HG03575 (cell line): ENCODE results near the gene THTPA.
"Not testable (repeated sequence)": the region's sequence is repeated elsewhere in the genome, so short reads cannot be mapped to it uniquely, and the experiment has no call there.

Experiments
- ATAC-seq: cut with Tn5 transposase; IDR thresholded peaks from one replicate; pipeline ENCODE4 v1.9.1; 2021; ENCODE audit not compliant: unreplicated experiment, insufficient number of reproducible peaks, low FRiP score; ENCODE audit errors: extremely low read depth

Gene THTPA

DNA sequence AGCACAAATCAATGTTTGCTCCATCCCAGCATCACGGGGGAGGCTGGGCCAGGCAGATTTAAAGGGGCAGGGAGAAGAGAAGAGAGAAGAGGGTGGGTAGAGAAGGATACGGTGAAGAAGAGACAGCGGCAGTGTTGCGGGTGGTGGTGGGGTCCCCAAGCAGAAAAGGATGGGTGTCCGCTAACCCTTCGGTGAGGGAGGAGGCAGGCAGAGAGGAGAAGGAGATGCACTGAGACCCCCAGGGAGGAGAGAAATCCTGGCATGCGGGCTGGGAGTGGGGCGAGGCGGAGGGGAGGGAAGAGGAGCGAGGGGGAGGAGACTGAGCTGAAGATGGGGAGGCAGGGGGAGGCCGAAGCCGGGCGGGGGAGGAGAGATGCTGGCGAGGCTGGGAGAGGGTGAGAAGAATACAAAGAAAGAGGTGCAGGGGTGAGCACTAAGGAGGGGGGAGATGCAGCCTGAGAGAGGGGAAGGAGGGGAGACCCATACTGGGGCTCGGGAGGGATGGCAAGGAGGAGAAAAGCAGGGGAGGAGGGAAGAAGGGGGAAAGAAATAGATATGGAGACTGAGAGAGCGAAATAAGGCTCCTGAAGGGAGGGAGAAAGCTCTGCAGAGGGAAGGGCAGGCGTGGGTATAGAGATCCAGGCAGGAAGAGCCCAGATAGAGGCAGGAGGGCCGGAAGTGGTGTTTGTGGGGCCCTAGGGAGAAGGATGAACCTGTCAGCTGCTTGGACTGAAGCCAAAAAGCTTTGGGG, 22.7 kb downstream of the THTPA start, which contains the start of gene JPH4:
Gene JPH4, minus strand, starts transcription at position 231 of the 751 bp plus-strand sequence. CDS start 1,337 bp downstream, outside the sequence.
- ATAC-seq: no peak

DNA sequence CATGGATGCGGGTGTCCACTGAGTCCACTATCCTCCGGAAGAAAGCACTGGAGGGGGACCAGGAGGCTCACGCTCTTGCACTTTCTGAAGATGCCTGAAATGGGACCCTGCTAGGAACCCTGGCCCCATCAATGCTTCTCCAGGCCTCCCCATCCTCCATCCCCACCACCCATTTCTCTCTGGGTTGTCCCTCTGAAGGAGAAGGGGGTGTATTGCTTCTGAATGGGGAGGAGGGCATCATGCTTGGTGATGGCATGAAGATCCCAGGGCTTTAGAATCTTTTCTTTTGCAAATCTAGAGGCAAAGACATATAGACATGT, 23.2 kb downstream of the THTPA start:
- ATAC-seq: no peak

DNA sequence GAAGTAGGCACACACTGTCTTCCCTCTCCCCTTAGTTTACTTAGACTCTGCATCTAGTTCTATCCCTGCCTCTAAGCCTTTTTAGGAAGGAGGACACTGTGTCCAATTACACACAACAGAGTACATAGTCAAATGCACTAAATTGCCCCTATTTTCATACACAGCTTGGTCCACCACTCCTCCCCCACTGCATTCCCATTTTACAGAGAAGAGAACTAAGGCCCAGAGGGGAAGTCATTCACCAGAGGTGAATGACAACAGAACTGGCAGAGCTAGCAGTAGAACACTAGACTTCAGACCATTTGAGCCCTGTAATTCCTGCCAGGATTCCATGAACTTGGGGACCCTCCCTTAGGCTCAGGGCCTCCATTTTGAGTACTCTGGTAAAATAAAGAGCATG, 23.7 kb downstream of the THTPA start:
- no peak for ATAC-seq

DNA sequence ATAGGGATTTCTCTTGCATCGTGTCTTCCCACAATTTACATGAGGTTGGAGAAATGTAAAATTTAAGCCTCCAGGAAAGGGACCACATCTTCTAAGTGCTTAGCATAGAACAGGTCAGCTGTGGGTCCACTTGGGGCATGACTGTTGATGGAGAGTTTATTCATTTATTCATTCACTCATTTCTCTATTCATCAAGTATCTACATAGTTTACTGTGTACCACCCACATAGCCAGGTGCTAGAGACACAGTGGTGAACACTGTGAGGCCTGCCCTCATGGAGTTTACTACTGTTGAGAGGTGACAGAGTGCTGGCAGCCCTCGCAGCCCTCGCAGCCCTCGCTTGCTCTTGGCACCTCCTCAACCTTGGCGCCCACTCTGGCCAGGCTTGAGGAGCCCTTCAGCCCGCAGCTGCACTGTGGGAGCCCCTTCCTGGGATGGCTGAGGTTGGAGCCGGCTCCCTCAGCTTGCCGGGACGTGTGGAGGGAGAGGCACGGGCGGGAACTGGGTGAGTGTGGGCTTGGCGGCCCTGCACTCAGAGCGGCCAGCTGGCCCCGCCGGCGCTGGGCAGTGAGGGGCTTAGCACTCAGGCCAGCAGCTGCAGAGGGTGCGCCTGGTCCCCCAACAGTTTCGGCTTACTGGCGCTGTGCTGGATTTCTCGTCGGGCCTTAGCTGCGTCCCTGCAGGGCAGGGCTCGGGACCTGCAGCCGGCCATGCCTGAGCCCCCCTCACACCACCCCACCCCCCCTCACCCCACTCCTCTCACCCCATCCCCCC, 24.3 kb downstream of the THTPA start:
- no peak for ATAC-seq

DNA sequence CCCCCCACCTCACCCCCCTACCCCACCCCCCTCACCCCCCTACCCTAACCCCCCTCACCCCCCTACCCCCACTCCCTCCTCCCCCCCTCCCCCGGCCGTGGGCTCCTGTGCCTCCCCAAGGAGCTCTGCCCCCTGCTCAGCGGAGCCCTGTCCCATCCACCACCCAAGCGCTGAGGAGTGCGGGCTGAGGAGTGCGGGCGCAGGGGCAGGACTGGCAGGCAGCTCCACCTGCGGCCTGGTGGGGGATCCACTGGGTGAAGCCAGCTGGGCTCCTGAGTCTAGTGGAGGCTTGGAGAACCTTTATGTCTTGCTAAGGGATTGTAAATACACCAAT, 24.8 kb downstream of the THTPA start:
- no peak for ATAC-seq

DNA sequence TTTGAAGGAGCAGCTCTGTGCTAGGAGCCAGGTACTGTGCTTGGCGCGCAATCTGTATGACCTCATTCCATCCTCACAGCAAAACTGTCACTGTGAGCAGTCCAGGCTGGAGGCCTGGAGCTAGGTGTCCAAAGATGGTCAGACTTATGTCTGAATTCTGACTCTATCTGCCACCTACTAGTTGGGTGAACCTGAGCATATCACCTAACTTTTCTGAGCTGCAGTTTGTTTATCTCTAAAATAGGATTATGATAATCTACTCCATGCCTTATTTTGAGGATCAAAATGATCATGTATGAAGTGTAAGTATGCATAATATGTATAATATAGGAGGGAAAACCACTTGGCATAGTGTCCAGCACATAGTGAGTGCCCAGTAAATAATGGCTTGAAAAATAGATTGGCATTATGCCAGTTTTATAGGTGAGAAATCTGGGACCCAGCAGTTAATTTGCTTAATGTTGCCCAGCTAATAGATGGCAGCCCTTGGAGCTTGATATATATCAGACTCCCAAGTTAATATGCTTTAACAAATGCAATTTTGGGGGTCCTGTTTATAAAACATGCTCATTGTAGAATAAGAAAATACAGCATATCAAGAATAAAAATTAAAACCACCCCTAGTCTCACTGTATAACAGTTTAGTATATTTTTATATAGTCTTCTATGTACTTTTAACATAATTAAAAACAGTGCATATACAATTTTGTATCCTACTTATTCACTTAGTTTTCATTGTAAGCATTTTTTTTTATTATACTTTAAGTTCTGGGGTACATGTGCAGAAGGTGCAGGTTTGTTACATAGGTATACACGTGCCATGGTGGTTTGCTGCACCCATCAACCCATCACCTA, 27.1 kb downstream of the THTPA start:
- ATAC-seq: no peak

DNA sequence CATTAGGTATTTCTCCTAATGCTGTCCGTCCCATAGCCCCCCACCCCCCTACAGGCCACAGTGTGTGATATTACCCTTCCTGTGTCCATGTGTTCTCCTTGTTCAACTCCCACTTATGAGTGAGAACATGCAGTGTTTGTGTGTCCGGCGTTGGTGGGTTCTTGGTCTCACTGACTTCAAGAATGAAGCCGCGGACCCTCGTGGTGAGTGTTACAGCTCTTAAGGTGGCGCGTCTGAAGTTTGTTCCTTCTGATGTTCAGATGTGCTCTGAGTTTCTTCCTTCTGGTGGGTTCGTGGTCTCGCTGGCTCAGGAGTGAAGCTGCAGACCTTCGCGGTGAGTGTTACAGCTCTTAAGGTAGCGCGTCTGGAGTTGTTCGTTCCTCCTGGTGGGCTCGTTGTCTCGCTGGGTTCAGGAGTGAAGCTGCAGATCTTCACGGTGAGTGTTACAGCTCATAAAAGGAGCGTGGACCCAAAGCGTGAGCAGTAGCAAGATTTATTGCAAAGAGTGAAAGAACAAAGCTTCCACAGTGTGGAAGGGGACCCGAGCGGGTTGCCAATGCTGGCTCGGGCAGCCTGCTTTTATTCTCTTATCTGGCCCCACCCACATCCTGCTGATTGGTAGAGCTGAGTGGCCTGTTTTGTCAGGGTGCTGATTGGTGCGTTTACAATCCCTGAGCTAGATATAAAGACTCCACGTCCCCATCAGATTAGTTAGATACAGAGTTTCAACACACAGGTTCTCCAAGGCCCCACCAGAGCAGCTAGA, 27.9 kb downstream of the THTPA start:
- not testable (repeated sequence) for ATAC-seq

DNA sequence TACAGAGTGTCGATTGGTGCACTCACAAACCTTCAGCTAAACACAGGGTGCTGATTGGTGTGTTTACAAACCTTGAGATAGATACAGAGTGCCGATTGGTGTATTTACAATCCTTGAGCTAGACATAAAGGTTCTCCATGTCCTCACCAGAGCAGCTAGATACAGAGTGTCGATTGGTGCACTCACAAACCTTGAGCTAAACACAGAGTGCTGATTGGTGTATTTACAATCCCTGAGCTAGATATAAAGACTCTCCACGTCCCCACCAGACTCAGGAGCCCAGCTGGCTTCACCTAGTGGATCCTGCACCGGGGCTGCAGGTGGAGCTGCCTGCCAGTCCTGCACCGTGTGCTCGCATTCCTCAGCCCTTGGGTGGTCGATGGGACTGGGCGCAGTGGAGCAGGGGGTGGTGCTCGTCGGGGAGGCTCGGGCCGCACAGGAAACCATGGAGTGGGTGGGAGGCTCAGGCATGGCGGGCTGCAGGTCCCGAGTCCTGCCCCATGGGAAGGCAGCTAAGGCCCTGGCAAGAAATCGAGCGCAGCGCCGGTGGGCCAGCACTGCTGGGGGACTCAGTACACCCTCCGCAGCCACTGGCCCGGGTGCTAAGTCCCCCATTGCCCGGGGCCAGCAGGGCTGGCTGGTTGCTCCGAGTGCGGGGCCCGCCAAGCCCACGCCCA, 28.6 kb downstream of the THTPA start:
- ATAC-seq: not testable (repeated sequence)

DNA sequence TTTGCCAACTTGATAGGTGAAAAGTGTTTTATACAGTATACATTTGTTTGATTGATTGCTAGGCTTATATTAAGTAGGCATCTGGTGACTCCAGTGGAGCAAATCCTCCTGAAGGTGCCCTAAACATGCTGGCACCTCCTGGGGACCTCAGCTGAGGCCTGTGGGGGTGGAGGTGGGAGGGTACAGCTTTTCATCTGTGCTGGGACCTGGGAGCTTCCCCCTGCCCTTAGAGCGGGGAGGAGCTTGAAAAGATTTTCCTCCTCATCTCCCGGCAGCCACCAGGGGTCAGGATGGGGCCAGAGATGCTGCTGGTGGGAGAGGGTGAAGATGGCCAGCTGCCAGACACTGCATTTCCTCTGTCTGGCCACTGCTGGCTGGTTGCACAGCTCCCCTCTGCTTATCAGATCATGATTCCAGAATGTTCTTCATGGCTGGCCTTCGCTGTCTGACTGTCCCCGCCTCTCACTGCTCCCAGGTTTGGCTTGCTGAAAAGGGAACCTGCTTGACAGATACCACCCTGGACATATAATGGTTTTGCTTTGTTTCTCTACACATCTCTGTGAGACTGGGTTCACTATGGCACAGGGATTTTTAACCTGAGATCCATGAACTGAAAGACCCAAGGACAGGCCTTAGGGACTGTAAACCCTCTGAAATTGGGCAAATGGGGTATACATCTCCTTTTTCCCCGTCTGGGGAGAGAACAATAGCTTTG, 33.0 kb downstream of the THTPA start:
- ATAC-seq: peak; percentile 75

DNA sequence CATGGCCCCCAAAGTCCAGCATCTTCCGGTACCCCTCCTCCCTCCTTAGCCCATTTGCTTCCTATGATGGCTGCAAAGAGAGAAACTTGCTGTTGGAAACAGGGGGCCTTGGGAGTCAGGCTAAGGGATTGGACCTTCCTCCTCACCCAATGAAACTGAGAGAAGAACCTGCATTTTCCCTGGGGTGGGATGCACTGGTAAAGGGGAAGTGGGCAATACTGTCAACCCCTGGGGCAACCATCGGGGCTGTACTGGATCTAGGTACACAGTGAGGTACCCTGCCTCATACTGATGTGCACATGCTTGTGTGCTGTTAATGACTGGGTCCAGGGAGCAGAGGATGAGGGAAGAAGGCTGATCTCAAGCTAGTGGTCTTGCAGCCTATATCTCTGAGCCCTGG, 33.5 kb downstream of the THTPA start:
- no peak for ATAC-seq

DNA sequence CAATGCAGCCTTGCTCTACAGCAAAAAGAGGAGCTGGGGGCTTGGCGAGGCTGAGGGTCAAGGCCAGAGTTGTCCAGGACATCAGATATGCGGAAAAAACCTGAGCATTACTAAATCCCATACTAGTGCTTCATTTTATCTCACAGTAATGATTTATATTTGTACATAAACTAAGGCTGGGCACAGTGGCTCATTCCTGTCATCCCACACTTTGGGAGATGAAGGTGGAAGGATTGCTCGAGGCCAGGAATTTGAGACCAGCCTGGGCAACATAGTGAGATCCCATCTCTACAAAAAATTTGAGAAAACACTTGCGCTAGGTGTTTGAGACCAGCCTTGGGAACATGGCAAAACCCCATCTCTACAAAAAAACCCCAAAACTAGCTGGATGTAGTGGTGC, 34.1 kb downstream of the THTPA start:
- ATAC-seq: no peak

DNA sequence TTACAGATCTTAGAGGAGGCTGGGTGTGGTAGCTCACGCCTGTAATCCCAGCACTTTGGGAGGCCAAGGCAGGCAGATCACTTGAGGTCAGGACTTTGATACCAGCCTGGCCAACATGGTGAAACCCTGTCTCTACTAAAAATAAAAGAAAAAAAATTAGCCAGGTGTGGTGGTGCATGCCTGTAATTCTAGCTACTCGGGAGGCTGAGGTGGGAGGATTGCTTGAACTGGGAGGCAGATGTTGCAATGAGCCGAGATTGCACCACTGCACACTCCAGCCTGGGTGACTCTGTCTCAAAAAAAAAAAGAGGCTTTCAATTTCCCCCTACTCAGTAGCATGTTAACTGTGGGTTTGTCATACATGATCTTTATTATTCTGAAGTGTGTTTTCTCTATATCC, 38.1 kb downstream of the THTPA start:
- not testable (repeated sequence) for ATAC-seq

DNA sequence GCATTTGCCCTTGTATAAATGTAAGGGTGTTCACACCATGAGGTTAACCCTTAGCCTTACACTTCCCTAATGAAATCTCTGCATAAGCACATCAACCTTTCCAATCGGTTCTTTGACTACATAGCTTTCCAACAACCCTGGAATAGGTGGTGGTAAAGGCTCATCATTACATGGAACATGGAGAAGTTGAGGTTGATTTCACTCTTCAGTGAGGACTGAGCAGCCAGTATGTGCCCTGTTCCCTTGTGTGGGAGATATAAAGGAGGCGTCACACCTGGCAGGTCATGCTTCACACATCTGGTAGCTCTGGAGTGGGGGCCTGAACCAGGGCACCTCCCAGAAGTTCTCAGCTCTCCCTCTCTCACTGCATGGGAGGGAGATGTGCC, 44.2 kb downstream of the THTPA start:
- ATAC-seq: no peak

DNA sequence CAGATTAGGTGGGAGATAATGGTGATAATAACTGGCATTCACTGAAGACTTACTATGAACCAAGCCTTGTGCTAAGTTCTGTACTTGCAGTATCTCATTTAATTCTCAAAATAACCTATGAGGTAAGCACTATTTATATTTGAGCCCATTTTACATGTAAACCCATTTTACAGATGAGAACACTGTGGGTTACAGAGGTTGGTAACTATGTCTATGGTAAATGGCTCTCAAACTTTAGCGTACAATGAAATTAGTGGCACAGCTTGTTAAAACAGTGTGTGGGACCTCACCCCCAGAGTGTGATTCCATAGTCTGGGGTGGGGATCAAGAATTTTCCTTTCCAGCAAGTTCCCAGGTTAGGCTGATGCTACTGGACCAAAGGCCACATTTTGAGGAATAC, 44.7 kb downstream of the THTPA start:
- ATAC-seq: no peak

DNA sequence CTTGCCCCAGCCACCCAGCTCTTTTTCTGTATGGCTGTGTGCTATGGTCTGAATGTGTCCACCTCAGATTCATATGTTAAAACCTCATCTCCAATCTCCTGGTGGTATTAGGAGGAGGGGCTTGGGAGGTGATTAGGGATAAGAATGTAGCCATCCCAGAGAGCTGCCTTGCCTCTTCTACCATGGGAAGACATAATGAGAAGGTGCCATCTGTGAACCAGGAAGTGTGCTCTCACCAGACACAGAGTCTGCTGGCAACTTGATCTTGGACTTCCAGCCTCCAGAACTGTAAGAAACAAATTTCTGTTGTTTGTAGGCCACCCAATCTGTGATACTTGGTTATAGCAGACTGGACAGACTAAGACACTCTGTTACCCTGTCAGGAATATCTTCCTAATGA, 45.4 kb downstream of the THTPA start:
- no peak for ATAC-seq

DNA sequence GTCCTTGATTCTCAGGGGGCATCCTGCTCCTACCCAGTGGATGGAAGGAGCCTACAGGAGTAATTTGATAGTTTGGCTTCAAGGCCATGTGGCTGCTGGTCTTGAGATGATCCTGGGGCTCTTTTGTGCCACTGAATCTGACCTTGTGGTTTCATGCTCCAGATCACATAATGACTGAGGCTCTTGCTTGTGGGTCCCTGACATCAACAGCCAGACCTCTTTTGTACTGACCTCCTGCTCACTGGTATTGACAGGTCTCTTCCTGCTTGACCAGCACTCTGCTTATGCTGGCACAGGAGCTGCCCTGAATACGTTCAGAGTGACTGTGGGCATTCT, 45.7 kb downstream of the THTPA start:
- ATAC-seq: no peak

DNA sequence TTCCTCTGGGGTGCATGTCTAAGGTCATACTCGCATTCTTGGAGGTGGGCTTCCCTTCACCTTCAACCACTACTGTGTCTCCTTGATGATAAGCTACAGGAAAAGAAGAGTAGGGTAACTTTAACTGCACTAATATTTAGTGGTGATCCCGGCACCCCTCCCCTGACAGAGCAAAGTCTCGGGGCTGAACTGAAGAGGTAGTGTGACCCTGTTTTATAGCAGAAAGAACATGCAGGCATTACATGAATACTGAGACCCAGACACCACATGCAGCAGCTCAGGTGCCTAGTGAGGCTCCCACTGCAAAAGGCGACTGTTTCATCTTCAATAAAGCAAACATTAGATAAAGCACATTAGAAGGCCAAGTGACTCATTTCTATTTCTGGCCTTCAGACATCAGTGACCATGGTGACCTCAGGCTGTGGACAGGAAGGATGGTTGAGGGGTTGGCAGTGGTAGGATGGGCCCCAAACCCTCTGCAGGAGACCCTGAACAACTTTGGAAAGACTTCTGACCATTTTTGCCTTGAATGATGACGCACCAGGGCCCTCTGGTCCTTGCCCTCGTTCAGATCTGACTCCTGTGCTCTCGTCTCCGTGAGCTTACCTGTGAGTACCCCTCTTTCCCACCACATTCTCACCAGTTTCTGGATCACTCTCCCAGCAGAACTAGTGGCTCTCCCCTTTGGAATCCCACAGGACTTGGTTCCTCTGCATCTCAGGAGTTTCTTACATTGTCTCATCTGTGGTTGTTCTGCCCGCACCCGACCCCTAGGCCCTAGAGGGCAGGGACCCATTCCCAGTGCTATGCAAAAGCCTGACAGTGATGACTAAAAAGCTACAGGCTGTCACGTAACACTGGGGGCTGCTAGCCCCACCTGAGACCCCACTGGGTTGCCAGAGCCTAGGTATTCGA, 46.4 kb downstream of the THTPA start:
- ATAC-seq: no peak
